WI38 (cell line): ENCODE results near the gene NR5A1.

ENCODE experiments used
- H3K4me3 ChIP-seq: 2 replicates; pipeline ENCODE4 v1.5.1; 2011; ENCODE audit warnings: low read depth, mild to moderate bottlenecking, control low read depth, low read length
- CTCF ChIP-seq: IDR thresholded peaks from 2 replicates; pipeline ENCODE4 v1.5.1; 2012; ENCODE audit warnings: low read depth, mild to moderate bottlenecking, control low read depth, low read length

The NR5A1 gene

GRCh38 chr9:124440786-124441185 lies 66.4 kb downstream of the NR5A1 start:
- H3K4me3 ChIP-seq = no peak overlapping the region
- no peak for TF ChIP-seq CTCF

- TF ChIP-seq CTCF = no peak
- H3K4me3 ChIP-seq = no peak overlapping the region
Measured at GRCh38 chr9:124439686-124440243, 67.4 kb downstream of the NR5A1 start.

- TF ChIP-seq CTCF = no peak
- H3K4me3 ChIP-seq = no peak overlapping the region
Measured at GRCh38 chr9:124439086-124439485, 68.1 kb downstream of the NR5A1 start.

- TF ChIP-seq CTCF = no peak
- no peak overlapping the region for H3K4me3 ChIP-seq
Measured at GRCh38 chr9:124438091-124438490, 69.1 kb downstream of the NR5A1 start.

- no peak for TF ChIP-seq CTCF
- no peak overlapping the region for H3K4me3 ChIP-seq
Measured at GRCh38 chr9:124437086-124437485, 70.1 kb downstream of the NR5A1 start.

GRCh38 chr9:124436320-124436719 lies 70.9 kb downstream of the NR5A1 start:
- no peak overlapping the region for H3K4me3 ChIP-seq
- TF ChIP-seq CTCF = no peak
